NCI-H187 (cell line): ENCODE data around the gene ZNF526.
A peak's percentile ranks its signal among the peaks of the same experiment; 100 is the strongest.
"Not testable (repeated sequence)": the region's sequence is repeated elsewhere in the genome, so short reads cannot be mapped to it uniquely, and the experiment has no call there.

ENCODE experiments used
- DNase-seq, 2 experiments: peaks; one replicate each; lab custom pipeline; 2025; lab: John Stamatoyannopoulos, UW

ZNF526 gene

DNA sequence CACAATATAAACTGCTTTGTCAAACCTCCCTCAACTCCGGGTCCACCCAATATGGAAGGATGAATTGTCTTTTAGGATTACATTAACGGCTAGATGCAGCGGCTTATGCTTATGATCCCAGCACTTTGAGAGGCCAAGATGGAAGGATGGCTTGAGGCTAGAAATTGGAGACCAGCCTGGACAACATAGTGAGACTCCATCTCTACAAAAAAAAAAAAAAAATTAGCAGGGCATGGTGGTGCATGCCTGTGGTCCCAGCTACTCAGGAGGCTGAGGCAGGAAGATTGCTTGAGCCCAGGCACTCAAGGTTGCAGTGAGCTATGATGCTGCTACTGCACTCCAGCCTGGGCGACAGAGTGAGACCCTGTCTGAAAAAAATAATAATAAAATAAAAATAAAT is 46.0 kb downstream of the ZNF526 start:
- not testable (repeated sequence) for DNase-seq

DNA sequence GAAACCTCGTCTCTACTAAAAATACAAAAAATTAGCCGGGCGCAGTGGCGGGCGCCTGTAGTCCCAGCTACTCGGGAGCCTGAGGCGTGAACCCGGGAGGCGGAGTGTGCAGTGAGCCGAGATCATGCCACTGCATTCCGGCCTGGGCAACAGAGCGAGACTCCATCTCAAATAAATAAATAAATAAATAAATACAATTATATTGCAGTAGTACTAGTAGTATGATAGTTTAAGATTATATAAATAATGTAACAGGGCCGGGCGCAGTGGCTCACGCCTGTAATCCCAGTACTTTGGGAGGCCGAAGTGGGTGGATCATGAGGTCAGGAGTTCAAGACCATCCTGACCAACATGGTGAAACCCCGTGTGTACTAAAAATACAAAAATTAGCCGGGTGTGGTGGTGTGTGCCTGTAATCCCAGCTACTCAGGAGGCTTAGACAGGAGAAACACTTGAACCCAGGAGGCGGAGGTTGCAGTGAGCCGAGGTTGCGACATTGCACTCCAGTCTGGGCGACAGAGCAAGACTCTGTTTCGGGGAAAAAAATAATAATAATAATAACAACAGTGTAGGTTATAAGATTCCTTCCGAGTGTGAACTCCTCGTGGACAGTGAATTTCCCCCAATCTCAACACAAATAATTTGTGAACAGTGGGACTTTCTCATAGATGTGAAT is 47.0 kb downstream of the ZNF526 start:
- not testable (repeated sequence) for DNase-seq

DNA sequence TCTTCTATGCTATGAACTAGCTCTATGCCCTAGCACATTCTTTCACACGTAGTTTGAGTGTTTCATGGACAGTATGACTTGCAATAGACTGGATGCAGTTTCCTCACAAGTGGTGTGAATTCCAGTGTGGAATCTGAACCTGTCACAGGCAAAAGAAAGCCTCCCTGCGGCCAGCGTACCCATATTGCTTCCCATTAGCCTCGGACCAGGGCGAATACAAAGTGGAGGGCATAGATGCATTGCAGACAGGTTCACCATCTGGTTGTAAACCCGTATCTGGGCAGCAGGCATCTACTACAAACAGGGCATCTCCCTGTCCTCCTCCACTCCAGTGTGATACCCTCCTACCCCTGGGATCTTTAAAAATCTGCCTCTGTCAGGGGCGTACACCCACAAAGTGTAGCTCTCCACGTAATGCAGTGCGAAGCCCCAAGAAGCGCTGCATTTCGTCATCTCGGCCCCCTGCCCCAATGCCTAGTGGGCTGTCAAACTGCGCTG is 47.6 kb downstream of the ZNF526 start:
- DNase-seq = no peak

DNA sequence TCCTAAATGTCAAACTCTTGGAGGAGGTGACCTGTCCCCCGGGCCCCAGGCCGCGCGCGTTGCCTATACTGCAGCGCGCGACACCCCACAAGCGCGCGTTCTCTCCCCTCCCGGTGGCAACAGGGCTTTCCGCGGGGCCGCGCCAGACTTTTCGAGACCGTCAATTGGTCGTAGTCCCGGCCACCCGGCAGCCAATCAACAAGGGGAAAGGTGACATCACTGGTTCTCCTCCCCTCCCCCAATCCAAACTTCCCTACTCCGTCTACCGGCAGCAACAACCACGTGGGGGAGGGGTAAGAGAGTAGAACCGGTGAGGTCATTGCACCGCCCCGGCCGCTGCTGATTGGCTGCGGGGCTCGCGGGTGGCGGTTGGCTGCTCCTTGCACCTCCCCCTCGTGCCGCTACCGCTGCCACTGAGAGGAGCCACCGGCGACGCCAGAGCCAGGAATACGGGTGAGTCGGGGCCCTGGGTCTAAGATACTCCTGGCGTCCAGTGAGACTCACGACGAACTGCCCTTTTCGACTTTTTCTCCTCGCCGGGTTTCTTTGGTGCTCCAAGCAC is 48.1 kb downstream of the ZNF526 start:
- peak; percentile 100 for DNase-seq

DNA sequence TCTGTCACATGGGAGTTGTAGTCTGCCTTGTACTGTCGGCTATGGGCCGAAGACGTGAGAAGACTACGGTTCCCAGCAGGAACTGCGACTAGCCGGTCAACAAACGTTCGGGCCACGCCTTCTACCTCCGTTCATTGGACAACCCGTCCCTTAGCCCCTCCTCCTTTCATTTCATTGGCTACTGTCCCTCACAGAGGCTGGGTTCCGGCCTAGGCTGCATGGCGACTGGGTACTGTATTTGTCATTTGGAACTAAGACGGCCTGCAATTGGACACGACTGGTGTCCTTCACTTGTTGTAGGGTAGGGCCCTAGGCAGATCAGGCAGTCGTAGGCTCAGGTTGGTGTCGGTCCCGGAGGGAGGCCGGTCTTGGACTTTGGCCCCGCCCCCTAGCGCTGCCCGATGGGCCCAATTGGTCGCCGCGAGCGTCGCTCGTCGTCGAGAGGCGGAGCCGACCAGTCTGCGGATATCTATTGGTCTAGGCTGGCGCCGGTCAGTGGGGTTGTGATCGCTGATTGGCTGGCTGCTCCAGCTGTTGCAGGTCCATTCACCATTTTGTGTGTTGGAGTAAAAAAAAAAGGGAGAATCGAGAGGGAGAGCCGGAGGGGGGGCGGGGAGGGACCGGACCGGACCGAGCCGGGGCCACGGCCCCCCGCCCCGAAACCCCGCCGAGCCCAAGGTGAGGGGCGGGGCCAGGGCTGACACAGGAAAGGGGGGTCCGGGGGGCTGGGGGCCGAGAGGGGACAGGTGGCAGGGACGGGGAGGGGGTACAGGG is 48.8 kb downstream of the ZNF526 start, which contains the start of gene CIC:
CIC (plus strand) TSS at position 549 of the 774 bp plus-strand sequence. CDS start 2,532 bp downstream, outside the sequence.
- DNase-seq = peak; percentile 100

DNA sequence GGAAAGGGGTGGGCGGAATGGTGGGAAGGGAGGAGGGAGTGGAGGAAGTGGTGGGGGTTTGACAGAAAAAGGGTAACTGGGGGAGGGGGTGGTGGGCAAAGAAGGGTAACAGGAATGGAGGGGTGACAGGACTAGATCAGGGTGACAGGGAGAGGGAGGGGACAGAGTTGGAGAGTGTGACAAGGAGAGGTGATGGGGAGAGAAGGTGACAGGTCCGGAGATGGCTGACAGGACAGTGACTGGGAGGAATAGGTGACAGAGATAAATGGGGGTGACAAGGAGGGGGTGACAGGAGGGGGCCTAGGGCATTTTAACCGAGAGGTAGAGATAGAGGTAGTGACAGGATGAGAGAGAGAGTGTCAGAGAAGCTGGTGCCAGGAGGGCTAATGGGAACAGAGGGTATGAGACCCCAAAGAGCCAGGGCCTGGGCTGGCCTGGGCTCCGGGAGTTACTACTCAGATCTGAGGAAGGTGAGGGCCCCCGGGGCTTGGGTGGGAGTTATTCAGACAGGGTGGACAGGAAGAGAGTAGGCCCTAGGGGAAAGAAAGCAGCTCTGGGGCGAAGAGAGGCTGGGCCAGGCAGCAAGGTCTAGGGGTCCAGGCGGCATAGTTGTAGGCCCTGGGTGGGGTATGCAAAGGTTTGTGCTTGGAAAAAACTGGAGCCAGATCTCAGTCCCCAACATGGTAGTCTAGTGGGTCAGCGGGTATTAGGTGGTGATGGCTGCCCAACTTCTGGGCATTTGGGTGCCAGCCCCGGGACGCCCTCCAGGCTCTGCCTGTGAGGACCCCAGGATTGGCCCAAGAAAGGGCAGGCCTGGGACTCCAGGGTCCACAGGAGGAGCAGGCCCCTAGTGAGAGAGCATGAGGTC is 49.6 kb downstream of the ZNF526 start:
- no peak for DNase-seq

DNA sequence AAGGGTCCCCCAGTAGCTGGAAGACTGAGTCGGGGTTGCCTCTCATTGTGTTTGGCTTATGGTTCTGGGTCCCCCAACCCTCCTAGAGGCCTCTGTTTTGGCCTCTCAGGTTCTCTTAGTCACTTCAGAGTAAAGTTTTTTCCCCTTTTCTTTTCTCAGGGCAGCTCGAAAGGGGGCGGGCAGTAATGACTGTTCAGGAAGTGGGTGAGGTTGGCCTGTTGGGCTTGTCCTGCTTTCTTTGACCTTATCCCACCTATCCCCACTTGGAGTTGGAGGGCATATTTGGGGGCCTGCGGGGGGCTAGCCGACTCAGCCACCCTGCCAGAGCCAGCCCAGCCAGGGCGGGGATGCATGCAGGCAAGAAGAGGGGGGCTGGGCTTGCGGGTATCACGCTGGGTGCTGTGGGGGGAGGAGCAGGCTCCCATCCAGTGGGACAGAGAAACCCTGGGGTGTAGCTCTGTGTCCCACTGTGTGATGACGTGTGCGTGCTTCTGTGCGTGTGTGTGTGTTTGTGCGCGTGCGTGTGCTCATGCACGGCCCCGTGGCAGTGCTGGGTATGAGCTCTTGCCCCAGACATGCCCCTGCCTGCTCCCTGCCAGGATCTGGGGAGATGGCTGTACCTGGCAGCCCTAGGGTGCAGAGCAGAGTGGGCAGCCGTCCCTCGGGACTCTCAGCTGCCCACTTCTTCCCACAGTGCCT is 50.4 kb downstream of the ZNF526 start:
- DNase-seq = no peak

DNA sequence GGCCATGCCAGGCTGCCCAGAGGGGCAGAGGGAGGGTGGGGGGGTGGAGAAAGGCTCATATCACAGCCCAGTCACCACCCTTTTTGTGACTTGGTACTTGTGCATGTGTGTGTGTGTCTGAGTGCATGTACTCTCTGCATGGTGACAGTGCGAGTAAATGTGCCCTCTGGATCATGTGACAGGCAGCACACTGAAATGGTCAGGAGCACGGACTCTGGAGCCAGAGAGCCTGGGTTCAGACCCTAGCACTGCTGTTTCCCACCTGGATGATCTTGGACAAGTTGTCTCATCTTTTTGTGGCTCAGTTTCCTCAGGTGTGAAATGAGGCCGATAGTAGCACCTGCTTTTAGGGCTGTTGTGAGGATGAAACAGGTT is 50.9 kb downstream of the ZNF526 start:
- no peak for DNase-seq

DNA sequence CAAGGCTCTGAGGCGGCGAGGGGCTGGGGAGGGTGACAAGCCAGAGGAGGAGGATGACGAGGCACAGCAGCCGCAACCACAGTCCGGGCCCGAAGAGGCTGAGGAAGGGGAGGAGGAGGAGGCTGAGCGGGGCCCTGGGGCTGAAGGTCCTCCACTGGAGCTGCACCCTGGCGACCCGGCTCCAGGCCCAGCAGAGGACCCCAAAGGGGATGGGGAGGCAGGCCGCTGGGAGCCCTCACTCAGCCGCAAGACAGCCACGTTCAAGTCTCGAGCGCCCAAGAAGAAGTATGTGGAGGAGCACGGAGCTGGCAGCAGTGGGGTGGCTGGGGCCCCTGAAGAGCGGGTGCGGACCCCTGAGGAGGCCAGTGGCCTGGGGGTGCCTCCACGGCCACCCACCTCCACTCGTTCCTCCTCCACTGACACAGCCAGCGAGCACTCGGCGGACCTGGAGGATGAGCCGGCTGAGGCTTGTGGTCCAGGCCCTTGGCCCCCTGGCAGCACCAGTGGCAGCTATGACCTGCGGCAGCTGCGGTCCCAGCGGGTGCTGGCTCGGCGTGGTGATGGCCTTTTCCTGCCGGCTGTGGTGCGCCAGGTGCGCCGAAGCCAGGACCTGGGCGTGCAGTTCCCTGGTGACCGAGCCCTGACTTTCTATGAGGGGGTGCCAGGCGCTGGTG is 51.9 kb downstream of the ZNF526 start:
- no peak for DNase-seq

DNA sequence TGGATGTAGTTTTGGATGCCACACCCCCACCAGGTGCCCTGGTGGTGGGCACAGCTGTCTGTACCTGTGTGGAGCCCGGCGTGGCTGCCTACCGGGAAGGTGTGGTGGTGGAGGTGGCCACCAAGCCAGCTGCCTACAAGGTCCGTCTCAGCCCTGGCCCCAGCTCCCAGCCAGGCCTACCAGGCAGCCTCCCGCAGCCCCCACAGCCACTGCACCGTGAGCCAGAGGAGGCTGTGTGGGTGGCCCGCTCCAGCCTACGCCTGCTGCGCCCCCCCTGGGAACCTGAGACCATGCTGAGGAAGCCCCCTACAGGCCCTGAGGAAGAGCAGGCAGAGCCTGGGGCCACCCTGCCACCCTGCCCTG is 52.4 kb downstream of the ZNF526 start:
- DNase-seq = no peak

DNA sequence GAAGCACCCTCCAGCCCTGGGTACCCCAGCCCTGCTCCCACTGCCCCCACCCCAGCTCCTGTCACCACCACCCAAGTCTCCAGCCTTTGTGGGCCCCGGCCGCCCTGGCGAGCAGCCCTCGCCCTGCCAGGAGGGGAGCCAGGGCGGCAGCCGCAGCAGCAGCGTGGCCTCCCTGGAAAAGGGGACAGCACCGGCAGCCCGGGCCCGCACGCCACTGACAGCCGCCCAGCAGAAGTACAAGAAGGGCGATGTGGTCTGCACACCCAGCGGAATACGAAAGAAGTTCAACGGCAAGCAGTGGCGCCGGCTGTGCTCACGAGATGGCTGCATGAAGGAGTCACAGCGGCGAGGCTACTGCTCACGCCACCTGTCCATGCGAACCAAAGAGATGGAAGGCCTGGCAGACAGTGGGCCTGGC is 52.9 kb downstream of the ZNF526 start:
- DNase-seq = no peak

DNA sequence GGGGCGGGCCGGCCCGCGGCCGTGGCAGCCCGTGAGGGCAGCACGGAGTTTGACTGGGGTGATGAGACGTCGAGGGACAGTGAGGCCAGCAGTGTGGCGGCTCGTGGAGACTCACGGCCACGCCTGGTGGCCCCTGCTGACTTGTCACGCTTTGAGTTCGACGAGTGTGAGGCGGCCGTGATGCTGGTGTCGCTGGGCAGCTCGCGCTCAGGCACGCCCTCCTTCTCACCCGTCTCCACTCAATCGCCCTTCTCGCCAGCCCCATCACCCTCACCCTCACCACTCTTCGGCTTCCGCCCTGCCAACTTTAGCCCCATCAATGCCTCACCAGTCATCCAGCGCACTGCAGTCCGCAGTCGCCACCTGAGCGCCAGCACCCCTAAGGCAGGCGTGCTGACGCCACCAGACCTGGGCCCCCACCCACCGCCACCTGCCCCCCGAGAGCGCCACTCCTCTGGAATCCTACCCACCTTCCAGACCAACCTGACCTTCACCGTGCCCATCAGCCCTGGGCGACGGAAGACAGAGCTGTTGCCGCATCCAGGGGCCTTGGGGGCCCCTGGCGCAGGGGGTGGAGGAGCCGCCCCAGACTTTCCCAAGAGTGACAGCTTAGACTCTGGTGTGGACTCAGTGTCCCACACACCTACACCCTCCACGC is 53.4 kb downstream of the ZNF526 start:
- no peak for DNase-seq

DNA sequence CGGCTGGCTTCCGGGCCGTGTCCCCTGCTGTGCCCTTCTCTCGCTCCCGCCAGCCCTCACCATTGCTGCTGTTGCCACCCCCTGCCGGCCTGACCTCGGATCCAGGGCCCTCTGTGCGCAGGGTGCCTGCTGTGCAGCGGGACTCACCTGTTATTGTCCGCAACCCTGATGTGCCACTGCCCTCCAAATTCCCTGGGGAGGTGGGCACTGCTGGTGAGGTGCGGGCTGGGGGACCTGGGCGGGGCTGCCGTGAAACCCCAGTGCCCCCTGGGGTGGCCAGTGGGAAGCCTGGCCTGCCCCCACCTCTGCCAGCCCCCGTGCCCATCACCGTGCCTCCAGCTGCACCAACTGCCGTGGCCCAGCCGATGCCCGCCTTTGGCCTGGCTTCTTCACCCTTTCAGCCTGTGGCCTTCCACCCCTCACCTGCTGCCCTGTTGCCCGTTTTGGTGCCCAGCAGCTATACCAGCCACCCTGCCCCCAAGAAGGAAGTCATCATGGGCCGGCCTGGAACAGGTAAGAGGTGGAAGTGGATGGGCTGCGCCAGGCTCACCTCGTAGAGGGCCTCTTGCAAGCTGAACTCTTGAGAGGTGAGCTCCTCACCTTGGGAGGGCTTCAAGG is 54.1 kb downstream of the ZNF526 start:
- no peak for DNase-seq

DNA sequence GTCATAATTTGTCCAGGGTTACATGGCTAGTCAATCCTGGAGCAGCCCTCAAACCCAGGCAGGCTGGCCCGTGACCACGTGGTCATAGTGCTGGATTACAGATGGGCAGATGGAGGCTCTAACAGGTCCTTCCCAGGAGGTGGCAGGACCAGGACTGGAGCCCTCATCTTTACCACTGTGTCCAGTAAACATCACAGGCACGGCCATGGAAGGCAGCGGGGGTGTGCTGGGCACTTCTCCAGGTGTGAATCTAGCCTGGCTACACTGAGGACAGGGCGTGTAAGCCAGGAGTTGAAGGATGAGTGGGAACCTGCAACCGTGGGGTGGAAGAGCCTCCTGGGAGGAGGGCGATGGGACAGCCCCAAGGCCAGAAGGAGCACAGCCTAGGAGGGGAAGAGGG is 55.0 kb downstream of the ZNF526 start:
- no peak for DNase-seq

DNA sequence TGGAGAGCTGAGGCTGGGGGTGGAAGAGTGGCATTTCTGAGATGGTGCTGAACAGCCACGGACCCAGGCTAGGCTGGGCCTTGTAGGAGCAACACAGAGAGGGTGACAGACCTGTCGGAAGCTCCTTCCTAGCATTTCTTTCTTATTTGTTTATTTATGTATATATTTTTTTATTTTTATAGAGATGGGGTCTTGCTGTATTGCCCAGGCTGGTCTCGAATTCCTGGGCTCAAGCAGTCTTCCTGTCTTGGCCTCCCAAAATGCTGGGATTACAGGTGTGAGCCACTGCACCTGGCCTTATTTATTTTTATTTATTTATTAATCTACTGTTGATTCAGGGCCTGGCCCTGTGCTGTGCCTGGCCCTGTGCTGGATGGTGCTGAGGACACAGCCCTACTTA is 55.4 kb downstream of the ZNF526 start:
- no peak for DNase-seq

DNA sequence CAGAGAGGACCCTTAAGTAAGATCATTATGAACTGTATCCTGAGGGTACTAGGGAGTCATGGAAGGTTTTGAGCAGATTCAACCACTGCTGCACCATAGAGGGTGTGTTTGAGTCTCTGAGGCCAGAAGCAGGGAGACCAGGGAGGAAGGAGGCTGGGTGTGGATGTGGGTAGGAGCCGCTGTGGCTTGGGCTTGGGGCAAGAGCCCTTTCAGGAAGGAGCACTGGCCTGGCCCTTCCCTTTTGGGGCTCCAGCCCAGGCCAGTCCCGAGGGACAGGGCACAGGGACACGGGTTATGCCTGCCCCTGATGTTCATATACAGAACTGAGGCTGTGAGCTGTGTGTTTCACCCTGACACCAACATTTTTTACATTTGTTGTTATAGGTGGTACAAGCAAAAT is 56.2 kb downstream of the ZNF526 start:
- DNase-seq = no peak

DNA sequence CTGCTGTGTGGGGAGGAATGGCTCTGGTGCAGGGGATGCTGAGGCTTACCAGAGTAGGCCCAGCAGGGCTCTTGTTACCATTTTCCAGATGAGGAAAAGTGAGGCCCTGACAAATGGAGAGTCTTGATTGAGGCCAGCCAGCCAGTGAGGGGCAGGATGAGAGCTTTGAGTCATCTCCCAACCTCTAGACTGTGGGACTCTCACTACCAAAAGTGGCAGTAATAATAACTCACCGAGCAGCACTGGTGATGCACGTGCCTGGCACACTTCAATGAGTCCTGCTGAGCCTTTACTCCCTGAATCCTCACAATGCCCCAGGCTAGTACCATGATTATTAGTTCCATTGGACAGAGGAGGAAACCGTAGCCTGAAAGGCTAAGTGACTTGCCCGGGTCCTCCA is 56.7 kb downstream of the ZNF526 start:
- DNase-seq = no peak
